PC-3 (cell line): ENCODE measurements around the gene CHSY3. TPM values are rescaled to one million over a fixed set of nuclear protein-coding genes. Genes with fewer than 3 reads are reported as not detected.

Experiments
- ATAC-seq: fragments of 200-7000 bp; cut with Tn5 transposase; 2 replicates; pipeline ENCODE4 v1.9.1; 2020; ENCODE audit warnings: mild to moderate bottlenecking, moderate library complexity
- BruUV-seq: library from RNA; stranded (reverse); fragments of 400-500 nt; replicated peaks from 2 replicates; lab custom pipeline; 2021; lab: Mats Ljungman, UMichigan
- CTCF ChIA-PET: fragments of 300-600 bp; sonication (Branson Sonifier 250); formaldehyde crosslinking; loops from one replicate; lab custom pipeline; 2022; ENCODE audit warnings: antibody characterized with exemption; lab: Charles Lee
- POLR2A ChIA-PET: fragments of 300-600 bp; sonication (Branson Sonifier 250); formaldehyde crosslinking; loops from one replicate; lab custom pipeline; 2022; ENCODE audit warnings: antibody characterized with exemption; ENCODE audit not compliant: unreplicated experiment; lab: Charles Lee
- DNase-seq: peaks from one replicate; pipeline ENCODE4 v3.0.0-alpha.2; 2015
- H2AFZ ChIP-seq: fragments of 300-600 bp; sonication (generic); 2 replicates; pipeline ENCODE4 v1.6.0; 2016; ENCODE audit warnings: antibody characterized with exemption, low read length
- H3F3A ChIP-seq: fragments of 300-600 bp; sonication (generic); one replicate; pipeline ENCODE4 v1.6.0; 2017; ENCODE audit warnings: antibody characterized with exemption, low read length, control low read depth, mild to moderate bottlenecking; ENCODE audit not compliant: unreplicated experiment
- H3K27ac ChIP-seq: fragments of 300-600 bp; sonication (generic); 2 replicates; pipeline ENCODE4 v1.5.1; 2016; ENCODE audit warnings: mild to moderate bottlenecking, low read length
- H3K27me3 ChIP-seq: fragments of 300-600 bp; sonication (generic); 2 replicates; pipeline ENCODE4 v1.6.1; 2016; ENCODE audit warnings: low read length, mixed read lengths
- H3K36me3 ChIP-seq: fragments of 300-600 bp; sonication (generic); 2 replicates; pipeline ENCODE4 v1.6.1; 2016; ENCODE audit warnings: low read depth, mixed run types, low read length, mixed read lengths
- H3K4me1 ChIP-seq: fragments of 300-600 bp; sonication (generic); 2 replicates; pipeline ENCODE4 v1.5.1; 2016; ENCODE audit warnings: low read length; ENCODE audit not compliant: insufficient read depth
- H3K4me2 ChIP-seq: fragments of 300-600 bp; sonication (generic); 2 replicates; pipeline ENCODE4 v1.6.0; 2016; ENCODE audit warnings: low read length
- H3K4me3 ChIP-seq: fragments of 300-600 bp; sonication (generic); 2 replicates; pipeline ENCODE4 v1.5.1; 2016; ENCODE audit warnings: mild to moderate bottlenecking, low read length, mixed read lengths
- H3K79me2 ChIP-seq: fragments of 300-600 bp; sonication (generic); 2 replicates; pipeline ENCODE4 v1.6.1; 2017; ENCODE audit warnings: low read length, mixed read lengths
- H3K9ac ChIP-seq: fragments of 300-600 bp; sonication (generic); 2 replicates; pipeline ENCODE4 v1.6.0; 2016; ENCODE audit warnings: mild to moderate bottlenecking, low read length
- H3K9me2 ChIP-seq: fragments of 300-600 bp; sonication (generic); replicated peaks from 2 replicates; pipeline ENCODE4 v1.6.1; 2016; ENCODE audit warnings: mixed run types, low read length, mixed read lengths
- H3K9me3 ChIP-seq: fragments of 300-600 bp; sonication (generic); 2 replicates; pipeline ENCODE4 v1.6.1; 2016; ENCODE audit warnings: low read length, mixed read lengths
- H4K20me1 ChIP-seq: fragments of 300-600 bp; sonication (generic); 2 replicates; pipeline ENCODE4 v1.6.1; 2016; ENCODE audit warnings: low read length, mixed read lengths
- EZH2 ChIP-seq: fragments of 300-600 bp; sonication (generic); IDR thresholded peaks from one replicate; pipeline ENCODE4 v1.6.1; 2017; ENCODE audit warnings: antibody characterized with exemption, mild to moderate bottlenecking, low read length; ENCODE audit not compliant: unreplicated experiment
- EZH2phosphoT487 ChIP-seq: fragments of 300-600 bp; sonication (generic); IDR thresholded peaks from 2 replicates; pipeline ENCODE4 v1.6.1; 2018; ENCODE audit warnings: mild to moderate bottlenecking, antibody characterized with exemption, low read length, borderline replicate concordance
- intact Hi-C: fragments of 100-400 bp; cut with micrococcal nuclease; formaldehyde crosslinking; loops from 2 replicates; pipeline ENCODE4 v1.9.0; 2023
- total RNA-seq: library from RNA; depleted of rRNA; stranded (reverse); fragments of >200 nt; gene quantifications from 2 replicates; pipeline ENCODE4 v1.2.3, GENCODE V29; 2014
- TF ChIP-seq, protein P1 (sequence below): fragments of 300-600 bp; sonication (generic); conservative IDR thresholded peaks from 2 replicates; pipeline ENCODE4 v1.5.1; 2017; ENCODE audit warnings: antibody characterized with exemption, low read depth, mild to moderate bottlenecking, low read length

Gene CHSY3
- total RNA-seq, 1 experiment from 2014 or later: 1.7 TPM

DNA sequence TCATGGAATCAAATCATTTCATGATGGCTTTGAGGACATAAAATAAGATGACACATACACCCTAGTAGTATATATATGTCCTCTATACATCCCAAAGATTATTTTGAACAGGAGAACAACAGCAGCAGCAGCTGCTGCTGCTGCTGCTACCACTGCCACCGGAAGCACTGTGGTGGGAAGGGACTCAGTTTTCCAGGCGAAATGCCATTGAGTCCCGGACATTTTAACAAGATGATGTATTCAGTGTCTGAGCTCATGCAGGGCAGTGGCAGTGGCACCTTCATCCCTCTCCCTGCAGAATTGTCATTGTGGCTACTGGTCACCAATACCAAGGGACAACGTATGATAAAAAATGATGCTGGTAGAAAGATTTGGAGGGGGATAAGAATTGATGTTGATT, 151.3 kb downstream of the CHSY3 start:
- H3K27ac ChIP-seq: no peak overlapping the region
- H3K79me2 ChIP-seq: no peaks in the 10 kb centered on the region
- no peak overlapping the region for H3K9ac ChIP-seq
- no peaks in the 10 kb centered on the region for H4K20me1 ChIP-seq
- no peak overlapping the region for H3K4me2 ChIP-seq
- no peaks in the 10 kb centered on the region for H3K9me3 ChIP-seq
- CTCF ChIA-PET: no interaction called here
- H3K9me2 ChIP-seq: no peaks in the 10 kb centered on the region
- TF ChIP-seq, protein P1, sequence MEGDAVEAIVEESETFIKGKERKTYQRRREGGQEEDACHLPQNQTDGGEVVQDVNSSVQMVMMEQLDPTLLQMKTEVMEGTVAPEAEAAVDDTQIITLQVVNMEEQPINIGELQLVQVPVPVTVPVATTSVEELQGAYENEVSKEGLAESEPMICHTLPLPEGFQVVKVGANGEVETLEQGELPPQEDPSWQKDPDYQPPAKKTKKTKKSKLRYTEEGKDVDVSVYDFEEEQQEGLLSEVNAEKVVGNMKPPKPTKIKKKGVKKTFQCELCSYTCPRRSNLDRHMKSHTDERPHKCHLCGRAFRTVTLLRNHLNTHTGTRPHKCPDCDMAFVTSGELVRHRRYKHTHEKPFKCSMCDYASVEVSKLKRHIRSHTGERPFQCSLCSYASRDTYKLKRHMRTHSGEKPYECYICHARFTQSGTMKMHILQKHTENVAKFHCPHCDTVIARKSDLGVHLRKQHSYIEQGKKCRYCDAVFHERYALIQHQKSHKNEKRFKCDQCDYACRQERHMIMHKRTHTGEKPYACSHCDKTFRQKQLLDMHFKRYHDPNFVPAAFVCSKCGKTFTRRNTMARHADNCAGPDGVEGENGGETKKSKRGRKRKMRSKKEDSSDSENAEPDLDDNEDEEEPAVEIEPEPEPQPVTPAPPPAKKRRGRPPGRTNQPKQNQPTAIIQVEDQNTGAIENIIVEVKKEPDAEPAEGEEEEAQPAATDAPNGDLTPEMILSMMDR: no peak
- TF ChIP-seq EZH2phosphoT487 (no peak), EZH2 (no peak)
- H3F3A ChIP-seq: no peaks in the 10 kb centered on the region
- DNase-seq (no peak), ATAC-seq (no peak)
- BruUV-seq: no TSS peak
- intact Hi-C loops: no loop called here
- H3K4me3 ChIP-seq: no peak overlapping the region
- peaks cover 13% of the 10 kb centered on the region for H3K4me1 ChIP-seq
- H3K36me3 ChIP-seq: no peaks in the 10 kb centered on the region
- POLR2A ChIA-PET: no interaction called here
- H2AFZ ChIP-seq: no peak overlapping the region
- H3K27me3 ChIP-seq: no peaks in the 10 kb centered on the region

DNA sequence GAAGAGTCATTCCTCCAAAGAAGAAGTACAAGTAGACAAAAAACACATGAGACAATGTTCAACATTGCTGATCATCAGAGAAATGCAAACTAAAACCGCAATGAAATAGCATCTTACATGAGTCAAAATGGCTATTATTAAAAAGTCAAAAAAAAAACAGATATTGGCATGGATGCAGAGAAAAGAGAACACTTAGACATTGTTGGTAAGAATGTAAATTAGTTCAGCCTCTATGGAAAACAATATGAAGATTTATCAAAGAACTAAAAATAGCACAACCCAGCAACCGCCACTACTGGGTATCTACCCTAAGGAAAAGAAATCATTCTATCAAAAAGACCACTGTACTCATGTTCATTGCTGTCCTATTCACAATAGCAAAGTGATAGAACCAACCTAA, 157.5 kb downstream of the CHSY3 start:
- H4K20me1 ChIP-seq: no peaks in the 10 kb centered on the region
- no peak overlapping the region for H3K4me3 ChIP-seq
- POLR2A ChIA-PET: no interaction called here
- ATAC-seq (no peak), DNase-seq (no peak)
- CTCF ChIA-PET: no interaction called here
- H3K9ac ChIP-seq: no peak overlapping the region
- H3F3A ChIP-seq: no peaks in the 10 kb centered on the region
- H3K9me2 ChIP-seq: no peaks in the 10 kb centered on the region
- no TSS peak for BruUV-seq
- H3K79me2 ChIP-seq: no peaks in the 10 kb centered on the region
- no peaks in the 10 kb centered on the region for H3K9me3 ChIP-seq
- TF ChIP-seq EZH2phosphoT487: no peak
- TF ChIP-seq EZH2: no peak
- TF ChIP-seq, protein P1: no peak
- no peaks in the 10 kb centered on the region for H3K27me3 ChIP-seq
- peaks cover 4% of the 10 kb centered on the region; the same call in 1 of the 2 replicates for H3K4me1 ChIP-seq
- intact Hi-C loops: loop anchor here (10.0 kb wide), 1 partner anchor 97 kb away; no protein-coding TSS in a partner anchor
- H2AFZ ChIP-seq: no peak overlapping the region
- H3K27ac ChIP-seq: no peak overlapping the region
- H3K4me2 ChIP-seq: no peak overlapping the region
- no peaks in the 10 kb centered on the region for H3K36me3 ChIP-seq

GRCh38 chr5:130063603-130064002, 159.3 kb downstream of the CHSY3 start:
- Histone ChIP-seq H3K36me3 (no peaks in the 10 kb centered on the region), H3K27ac (no peak overlapping the region), H3K9me3 (no peaks in the 10 kb centered on the region), H3F3A (no peaks in the 10 kb centered on the region), H3K9me2 (no peaks in the 10 kb centered on the region), H2AFZ (no peak overlapping the region), H4K20me1 (no peaks in the 10 kb centered on the region), H3K4me2 (no peak overlapping the region), H3K4me3 (no peak overlapping the region), H3K27me3 (no peaks in the 10 kb centered on the region), H3K4me1 (peaks cover 4% of the 10 kb centered on the region; the same call in 1 of the 2 replicates), H3K9ac (no peak overlapping the region), H3K79me2 (no peaks in the 10 kb centered on the region)
- BruUV-seq: no TSS peak
- DNase-seq: no peak
- ChIA-PET POLR2A (no interaction called here), CTCF (no interaction called here)
- ATAC-seq: no peak
- TF ChIP-seq EZH2 (no peak), EZH2phosphoT487 (no peak)
- TF ChIP-seq, protein P1: no peak
- intact Hi-C loops: loop anchor here (10.0 kb wide), 1 partner anchor 99 kb away; no protein-coding TSS in a partner anchor
